WI38 (cell line): ENCODE measurements around the gene TRAPPC3.

ENCODE experiments used
- H3K4me3 ChIP-seq: 2 replicates; pipeline ENCODE4 v1.5.1; 2011; ENCODE audit warnings: low read depth, mild to moderate bottlenecking, control low read depth, low read length
- TF ChIP-seq, protein P1 (sequence below): IDR thresholded peaks from 2 replicates; pipeline ENCODE4 v1.5.1; 2012; ENCODE audit warnings: low read depth, mild to moderate bottlenecking, control low read depth, low read length

The TRAPPC3 gene

GRCh38 chr1:36178471-36179219, 29.4 kb upstream of the TRAPPC3 start:
- no peak overlapping the region for H3K4me3 ChIP-seq
- TF ChIP-seq, protein P1, sequence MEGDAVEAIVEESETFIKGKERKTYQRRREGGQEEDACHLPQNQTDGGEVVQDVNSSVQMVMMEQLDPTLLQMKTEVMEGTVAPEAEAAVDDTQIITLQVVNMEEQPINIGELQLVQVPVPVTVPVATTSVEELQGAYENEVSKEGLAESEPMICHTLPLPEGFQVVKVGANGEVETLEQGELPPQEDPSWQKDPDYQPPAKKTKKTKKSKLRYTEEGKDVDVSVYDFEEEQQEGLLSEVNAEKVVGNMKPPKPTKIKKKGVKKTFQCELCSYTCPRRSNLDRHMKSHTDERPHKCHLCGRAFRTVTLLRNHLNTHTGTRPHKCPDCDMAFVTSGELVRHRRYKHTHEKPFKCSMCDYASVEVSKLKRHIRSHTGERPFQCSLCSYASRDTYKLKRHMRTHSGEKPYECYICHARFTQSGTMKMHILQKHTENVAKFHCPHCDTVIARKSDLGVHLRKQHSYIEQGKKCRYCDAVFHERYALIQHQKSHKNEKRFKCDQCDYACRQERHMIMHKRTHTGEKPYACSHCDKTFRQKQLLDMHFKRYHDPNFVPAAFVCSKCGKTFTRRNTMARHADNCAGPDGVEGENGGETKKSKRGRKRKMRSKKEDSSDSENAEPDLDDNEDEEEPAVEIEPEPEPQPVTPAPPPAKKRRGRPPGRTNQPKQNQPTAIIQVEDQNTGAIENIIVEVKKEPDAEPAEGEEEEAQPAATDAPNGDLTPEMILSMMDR, result no peak

DNA sequence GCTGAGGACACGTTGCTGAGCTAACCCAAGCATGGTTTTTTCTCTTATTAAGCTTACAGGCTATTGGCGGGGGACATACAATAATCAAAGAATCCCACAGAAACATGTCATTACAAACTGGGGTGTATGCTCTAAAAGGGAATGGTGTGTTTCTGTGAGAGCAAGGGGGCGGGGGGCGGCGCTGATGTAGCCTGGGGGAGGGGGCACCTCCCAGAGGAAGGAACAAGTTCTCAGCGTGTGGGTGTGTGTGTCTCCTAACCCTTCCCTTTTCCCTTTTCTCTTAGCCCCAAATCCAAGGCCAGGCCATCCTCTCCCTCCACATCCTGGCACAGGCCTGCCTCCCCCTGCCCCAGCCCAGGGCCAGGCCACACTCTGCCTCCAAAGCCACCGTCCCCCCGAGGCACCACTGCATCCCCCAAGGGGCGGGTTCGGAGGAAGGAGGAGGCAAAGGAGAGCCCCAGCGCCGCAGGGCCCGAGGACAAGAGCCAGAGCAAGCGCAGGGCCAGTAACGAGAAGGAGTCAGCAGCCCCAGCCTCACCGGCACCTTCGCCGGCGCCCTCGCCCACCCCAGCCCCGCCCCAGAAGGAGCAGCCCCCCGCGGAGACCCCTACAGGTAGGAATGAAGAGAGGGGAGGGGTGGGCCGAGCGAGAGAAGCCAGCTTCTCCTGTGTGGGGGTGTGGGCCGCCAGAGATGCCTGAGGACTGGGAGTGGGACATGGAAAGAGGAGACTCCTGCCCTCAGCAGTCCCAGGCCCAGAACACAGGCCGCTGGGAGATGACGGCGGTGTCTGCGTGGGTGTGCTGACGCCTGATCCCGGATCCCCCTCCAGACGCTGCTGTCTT, 28.5 kb upstream of the TRAPPC3 start:
- no peak overlapping the region for H3K4me3 ChIP-seq
- TF ChIP-seq, protein P1, result no peak

GRCh38 chr1:36176106-36176949, 27.0 kb upstream of the TRAPPC3 start:
- TF ChIP-seq, protein P1, result no peak
- H3K4me3 ChIP-seq, result no peak overlapping the region

DNA sequence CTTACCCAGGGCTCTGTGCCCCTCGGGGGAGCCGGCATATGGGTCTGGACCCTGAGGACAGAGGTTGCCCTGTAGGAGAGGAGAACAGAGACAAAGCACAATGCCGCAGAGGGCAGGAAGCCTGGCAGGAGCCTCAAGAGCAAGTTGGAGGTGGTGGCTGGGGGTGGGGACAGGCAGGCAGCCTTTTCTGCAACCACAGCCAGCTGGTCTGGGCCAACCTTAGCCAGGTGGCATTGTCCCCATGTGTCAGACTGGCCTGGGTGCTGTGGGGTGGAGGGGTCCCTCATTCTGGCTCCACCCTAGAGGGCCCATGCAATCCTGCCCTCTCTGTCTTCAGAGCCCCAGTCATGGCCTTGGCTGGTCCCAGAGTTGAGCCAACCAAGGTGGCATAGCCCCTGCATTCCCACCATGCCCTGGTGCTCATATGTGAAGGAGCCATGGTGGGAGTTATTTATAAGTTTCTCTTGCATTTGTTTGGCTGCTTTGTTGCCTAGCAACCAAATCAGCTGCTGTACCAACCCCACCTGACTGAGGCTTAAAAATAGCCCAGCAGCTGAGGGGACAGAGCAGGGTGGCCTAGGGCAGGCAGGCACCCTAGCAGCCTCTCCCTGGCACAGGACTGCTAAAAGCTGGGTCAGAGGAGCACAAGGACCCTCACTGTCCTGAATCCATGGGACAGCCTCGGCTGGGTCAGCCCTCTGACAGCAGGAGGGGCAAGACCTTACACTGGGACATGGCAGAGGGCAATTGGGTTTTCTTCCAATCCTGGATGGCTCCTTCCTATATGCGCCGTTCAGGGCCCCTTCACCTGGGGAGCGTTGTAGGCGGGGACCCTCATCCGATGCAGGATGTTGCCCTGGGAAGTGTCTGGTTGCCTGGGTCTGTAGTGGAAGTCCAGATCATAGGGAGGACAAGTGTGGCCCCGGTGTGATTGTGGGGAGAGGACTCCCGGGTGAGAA, 26.1 kb upstream of the TRAPPC3 start:
- TF ChIP-seq, protein P1, result no peak
- H3K4me3 ChIP-seq, result no peak overlapping the region

- H3K4me3 ChIP-seq, result no peak overlapping the region
- TF ChIP-seq, protein P1, result no peak
These were observed 25.4 kb upstream of the TRAPPC3 start for GRCh38 chr1:36174713-36175112.

DNA sequence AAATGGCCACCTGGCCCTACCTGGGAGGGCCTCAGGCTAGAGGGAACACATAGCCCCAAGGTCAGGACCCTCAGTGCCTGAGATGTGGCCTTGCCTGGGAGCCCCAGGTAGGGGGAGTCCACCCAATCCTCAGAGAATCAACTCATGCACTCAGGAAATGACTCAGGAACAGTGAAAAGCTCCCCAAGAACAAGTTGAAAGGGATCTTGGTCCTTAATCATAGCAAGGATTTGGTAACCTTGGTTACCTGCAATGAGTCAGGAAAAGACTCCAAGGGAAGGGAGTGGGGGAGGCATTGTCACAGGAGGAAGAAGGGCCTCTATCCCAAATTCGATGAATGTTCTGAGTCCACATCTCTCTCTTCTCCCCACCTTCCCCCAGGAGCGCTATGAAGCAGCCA, 23.7 kb upstream of the TRAPPC3 start:
- TF ChIP-seq, protein P1, result no peak
- H3K4me3 ChIP-seq, result no peak overlapping the region
